HepG2 (cell line): ENCODE results near the gene ARL16. TPM values are rescaled to one million over a fixed set of nuclear protein-coding genes. Genes with fewer than 3 reads are reported as not detected.
A peak's percentile ranks its signal among the peaks of the same experiment; 100 is the strongest.

ENCODE experiments used
- ARID2 ChIP-seq: sonication (generic); formaldehyde crosslinking; IDR thresholded peaks from 2 replicates; pipeline ENCODE4 v1.8.1; 2022; ENCODE audit warnings: mild to moderate bottlenecking, missing genetic modification reagents, borderline replicate concordance
- HNRNPH1 ChIP-seq: fragments of 200-400 bp; formaldehyde crosslinking; optimal IDR thresholded peaks from 2 replicates; pipeline ENCODE3; 2017; ENCODE audit warnings: mild to moderate bottlenecking, low read depth, low read length
- HNRNPK ChIP-seq: fragments of 200-400 bp; formaldehyde crosslinking; IDR thresholded peaks from 2 replicates; pipeline ENCODE4 v1.6.1; 2018; ENCODE audit warnings: low read length, low read depth, moderate library complexity, mild to moderate bottlenecking; ENCODE audit not compliant: poor library complexity, severe bottlenecking
- KLF11 ChIP-seq: IDR thresholded peaks from 2 replicates; pipeline ENCODE4 v1.6.1; 2016; ENCODE audit warnings: missing compliant biosample characterization
- PAWR ChIP-seq: sonication (generic); formaldehyde crosslinking; IDR thresholded peaks from 2 replicates; pipeline ENCODE4 v1.4.0; 2020; ENCODE audit warnings: missing genetic modification reagents, mild to moderate bottlenecking, borderline replicate concordance
- PITX1 ChIP-seq: sonication (generic); formaldehyde crosslinking; IDR thresholded peaks from 2 replicates; pipeline ENCODE4 v1.5.1; 2020; ENCODE audit warnings: mild to moderate bottlenecking, missing genetic modification reagents
- POLR2AphosphoS5 ChIP-seq: IDR thresholded peaks from 2 replicates; pipeline ENCODE4 v1.6.1; 2012; ENCODE audit warnings: low read depth, low read length
- RARG ChIP-seq: sonication (generic); formaldehyde crosslinking; IDR thresholded peaks from 2 replicates; pipeline ENCODE4 v1.4.0; 2020; ENCODE audit warnings: low read depth, mild to moderate bottlenecking, missing genetic modification reagents
- RFX1 ChIP-seq: fragments of 450-650 bp; IDR thresholded peaks from 2 replicates; pipeline ENCODE4 v1.6.1; 2017
- SAP130 ChIP-seq: IDR thresholded peaks from 2 replicates; pipeline ENCODE4 v1.6.1; 2016; ENCODE audit warnings: low read depth
- TFAP4 ChIP-seq: sonication (generic); IDR thresholded peaks from 2 replicates; pipeline ENCODE4 v1.6.1; 2016; ENCODE audit warnings: low read depth, borderline replicate concordance
- ZBTB49 ChIP-seq: sonication (generic); formaldehyde crosslinking; IDR thresholded peaks from 2 replicates; pipeline ENCODE4 v1.4.0; 2020; ENCODE audit warnings: missing genetic modification reagents, borderline replicate concordance
- ZNF383 ChIP-seq: sonication (generic); formaldehyde crosslinking; IDR thresholded peaks from 2 replicates; pipeline ENCODE4 v1.4.0; 2020; ENCODE audit warnings: missing genetic modification reagents, mild to moderate bottlenecking, borderline replicate concordance
- ZNF441 ChIP-seq: sonication (generic); formaldehyde crosslinking; IDR thresholded peaks from 2 replicates; pipeline ENCODE4 v1.7.0; 2021; ENCODE audit warnings: missing genetic modification reagents, borderline replicate concordance
- polyA plus RNA-seq, 8 experiments: library from polyadenylated mRNA; depleted of rRNA in 3 of 8; stranded (reverse) in 7 of 8; unstranded in 1 of 8; fragments of >200 nt; fragmentation: Illumina TruSeq in 4 of 8; extraction: Trizol in 4 of 8; gene quantifications; 2 replicates each; pipeline versions ENCODE4 v1.2.1 to v1.2.3, GENCODE V29; 2011 to 2016; ENCODE audit warnings: low read depth in 4 of 8, missing spikeins in 1 of 8, mixed read lengths in 1 of 8; ENCODE audit not compliant: insufficient read depth in 1 of 8
- total RNA-seq, 5 experiments: library from RNA; depleted of rRNA; stranded (reverse); fragments of >200 nt; fragmentation: Illumina TruSeq; extraction: Trizol; gene quantifications; 2 replicates each; pipeline ENCODE4 v1.2.3, GENCODE V29; 2016; ENCODE audit warnings: low read depth in 1 of 5
- TF ChIP-seq, protein P1 (sequence below): sonication (generic); formaldehyde crosslinking; IDR thresholded peaks from 2 replicates; pipeline ENCODE4 v1.5.0; 2020; ENCODE audit warnings: mild to moderate bottlenecking, missing genetic modification reagents, borderline replicate concordance
- TF ChIP-seq, protein P2 (sequence below): sonication (generic); formaldehyde crosslinking; IDR thresholded peaks from 2 replicates; pipeline ENCODE4 v1.4.0; 2020; ENCODE audit warnings: mild to moderate bottlenecking, missing genetic modification reagents

Gene ARL16
- total and polyA plus RNA-seq, 2 of the 13 experiments (the other 11 are each of a cell fraction or from before 2014, with no cell fraction given) = 20.8 to 30.8 TPM

DNA sequence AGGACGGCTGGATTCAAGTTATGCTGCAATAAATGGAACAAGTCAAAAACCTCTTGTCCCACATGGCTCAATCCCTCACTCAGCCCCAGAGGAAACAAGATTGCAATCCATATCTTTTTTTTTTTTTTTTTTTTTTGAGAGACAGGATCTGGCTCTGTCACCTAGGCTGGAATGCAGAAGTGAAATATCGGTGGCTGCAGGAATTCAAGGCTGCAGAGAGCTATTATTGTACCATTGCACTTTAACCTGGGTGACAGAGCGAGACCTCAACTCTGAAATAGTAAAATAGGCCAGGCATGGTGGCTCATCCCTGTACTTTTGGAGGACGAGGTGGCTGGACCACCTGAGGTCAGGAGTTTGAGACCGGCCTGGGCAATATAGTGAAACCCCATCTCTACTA lies 24.6 kb downstream of the ARL16 start (continued):
- TF ChIP-seq ZBTB49 (CRISPR knock-in tag) (no peak), HNRNPK (no peak), TFAP4 (no peak), POLR2AphosphoS5 (no peak), ZNF383 (CRISPR knock-in tag) (no peak), PITX1 (CRISPR knock-in tag) (no peak), ZNF441 (CRISPR knock-in tag) (peak; percentile 63; the same call in 1 of the 2 replicates), ARID2 (CRISPR knock-in tag) (no peak), RARG (CRISPR knock-in tag) (no peak), KLF11 (CRISPR knock-in tag) (no peak), RFX1 (no peak), HNRNPH1 (no peak), SAP130 (peak; percentile 45; the same call in 1 of the 2 replicates), PAWR (CRISPR knock-in tag) (no peak)
- TF ChIP-seq, protein P1, sequence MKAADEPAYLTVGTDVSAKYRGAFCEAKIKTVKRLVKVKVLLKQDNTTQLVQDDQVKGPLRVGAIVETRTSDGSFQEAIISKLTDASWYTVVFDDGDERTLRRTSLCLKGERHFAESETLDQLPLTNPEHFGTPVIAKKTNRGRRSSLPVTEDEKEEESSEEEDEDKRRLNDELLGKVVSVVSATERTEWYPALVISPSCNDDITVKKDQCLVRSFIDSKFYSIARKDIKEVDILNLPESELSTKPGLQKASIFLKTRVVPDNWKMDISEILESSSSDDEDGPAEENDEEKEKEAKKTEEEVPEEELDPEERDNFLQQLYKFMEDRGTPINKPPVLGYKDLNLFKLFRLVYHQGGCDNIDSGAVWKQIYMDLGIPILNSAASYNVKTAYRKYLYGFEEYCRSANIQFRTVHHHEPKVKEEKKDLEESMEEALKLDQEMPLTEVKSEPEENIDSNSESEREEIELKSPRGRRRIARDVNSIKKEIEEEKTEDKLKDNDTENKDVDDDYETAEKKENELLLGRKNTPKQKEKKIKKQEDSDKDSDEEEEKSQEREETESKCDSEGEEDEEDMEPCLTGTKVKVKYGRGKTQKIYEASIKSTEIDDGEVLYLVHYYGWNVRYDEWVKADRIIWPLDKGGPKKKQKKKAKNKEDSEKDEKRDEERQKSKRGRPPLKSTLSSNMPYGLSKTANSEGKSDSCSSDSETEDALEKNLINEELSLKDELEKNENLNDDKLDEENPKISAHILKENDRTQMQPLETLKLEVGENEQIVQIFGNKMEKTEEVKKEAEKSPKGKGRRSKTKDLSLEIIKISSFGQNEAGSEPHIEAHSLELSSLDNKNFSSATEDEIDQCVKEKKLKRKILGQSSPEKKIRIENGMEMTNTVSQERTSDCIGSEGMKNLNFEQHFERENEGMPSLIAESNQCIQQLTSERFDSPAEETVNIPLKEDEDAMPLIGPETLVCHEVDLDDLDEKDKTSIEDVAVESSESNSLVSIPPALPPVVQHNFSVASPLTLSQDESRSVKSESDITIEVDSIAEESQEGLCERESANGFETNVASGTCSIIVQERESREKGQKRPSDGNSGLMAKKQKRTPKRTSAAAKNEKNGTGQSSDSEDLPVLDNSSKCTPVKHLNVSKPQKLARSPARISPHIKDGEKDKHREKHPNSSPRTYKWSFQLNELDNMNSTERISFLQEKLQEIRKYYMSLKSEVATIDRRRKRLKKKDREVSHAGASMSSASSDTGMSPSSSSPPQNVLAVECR (CRISPR knock-in tag) = peak; percentile 23; the same call in 1 of the 2 replicates
- TF ChIP-seq, protein P2, sequence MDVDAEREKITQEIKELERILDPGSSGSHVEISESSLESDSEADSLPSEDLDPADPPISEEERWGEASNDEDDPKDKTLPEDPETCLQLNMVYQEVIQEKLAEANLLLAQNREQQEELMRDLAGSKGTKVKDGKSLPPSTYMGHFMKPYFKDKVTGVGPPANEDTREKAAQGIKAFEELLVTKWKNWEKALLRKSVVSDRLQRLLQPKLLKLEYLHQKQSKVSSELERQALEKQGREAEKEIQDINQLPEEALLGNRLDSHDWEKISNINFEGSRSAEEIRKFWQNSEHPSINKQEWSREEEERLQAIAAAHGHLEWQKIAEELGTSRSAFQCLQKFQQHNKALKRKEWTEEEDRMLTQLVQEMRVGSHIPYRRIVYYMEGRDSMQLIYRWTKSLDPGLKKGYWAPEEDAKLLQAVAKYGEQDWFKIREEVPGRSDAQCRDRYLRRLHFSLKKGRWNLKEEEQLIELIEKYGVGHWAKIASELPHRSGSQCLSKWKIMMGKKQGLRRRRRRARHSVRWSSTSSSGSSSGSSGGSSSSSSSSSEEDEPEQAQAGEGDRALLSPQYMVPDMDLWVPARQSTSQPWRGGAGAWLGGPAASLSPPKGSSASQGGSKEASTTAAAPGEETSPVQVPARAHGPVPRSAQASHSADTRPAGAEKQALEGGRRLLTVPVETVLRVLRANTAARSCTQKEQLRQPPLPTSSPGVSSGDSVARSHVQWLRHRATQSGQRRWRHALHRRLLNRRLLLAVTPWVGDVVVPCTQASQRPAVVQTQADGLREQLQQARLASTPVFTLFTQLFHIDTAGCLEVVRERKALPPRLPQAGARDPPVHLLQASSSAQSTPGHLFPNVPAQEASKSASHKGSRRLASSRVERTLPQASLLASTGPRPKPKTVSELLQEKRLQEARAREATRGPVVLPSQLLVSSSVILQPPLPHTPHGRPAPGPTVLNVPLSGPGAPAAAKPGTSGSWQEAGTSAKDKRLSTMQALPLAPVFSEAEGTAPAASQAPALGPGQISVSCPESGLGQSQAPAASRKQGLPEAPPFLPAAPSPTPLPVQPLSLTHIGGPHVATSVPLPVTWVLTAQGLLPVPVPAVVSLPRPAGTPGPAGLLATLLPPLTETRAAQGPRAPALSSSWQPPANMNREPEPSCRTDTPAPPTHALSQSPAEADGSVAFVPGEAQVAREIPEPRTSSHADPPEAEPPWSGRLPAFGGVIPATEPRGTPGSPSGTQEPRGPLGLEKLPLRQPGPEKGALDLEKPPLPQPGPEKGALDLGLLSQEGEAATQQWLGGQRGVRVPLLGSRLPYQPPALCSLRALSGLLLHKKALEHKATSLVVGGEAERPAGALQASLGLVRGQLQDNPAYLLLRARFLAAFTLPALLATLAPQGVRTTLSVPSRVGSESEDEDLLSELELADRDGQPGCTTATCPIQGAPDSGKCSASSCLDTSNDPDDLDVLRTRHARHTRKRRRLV (CRISPR knock-in tag) = no peak
